HepG2 (cell line): ENCODE measurements around the gene ALK. TPM values are rescaled to one million over a fixed set of nuclear protein-coding genes. Genes with fewer than 3 reads are reported as not detected.

Experiments
- BHLHE40 ChIP-seq: IDR thresholded peaks from 2 replicates; pipeline ENCODE4 v1.6.1; 2011; ENCODE audit warnings: low read length, improper control_type of control experiment
- FOSL2 ChIP-seq: sonication (generic); formaldehyde crosslinking; IDR thresholded peaks from 2 replicates; pipeline ENCODE4 v1.4.0; 2020; ENCODE audit warnings: missing genetic modification reagents
- FOXJ3 ChIP-seq: sonication (generic); formaldehyde crosslinking; IDR thresholded peaks from 2 replicates; pipeline ENCODE4 v1.4.0; 2020; ENCODE audit warnings: missing genetic modification reagents, mild to moderate bottlenecking, borderline replicate concordance
- FOXK1 ChIP-seq: sonication (generic); formaldehyde crosslinking; IDR thresholded peaks from 2 replicates; pipeline ENCODE4 v1.4.0; 2020; ENCODE audit warnings: low read depth, missing genetic modification reagents, borderline replicate concordance
- HIVEP1 ChIP-seq: sonication (generic); formaldehyde crosslinking; IDR thresholded peaks from 2 replicates; pipeline ENCODE4 v1.4.0; 2020; ENCODE audit warnings: mild to moderate bottlenecking, missing genetic modification reagents
- NBN ChIP-seq: fragments of 450-650 bp; conservative IDR thresholded peaks from 2 replicates; pipeline ENCODE4 v1.6.1; 2017
- SMAD3 ChIP-seq: sonication (generic); formaldehyde crosslinking; IDR thresholded peaks from 2 replicates; pipeline ENCODE4 v1.4.0; 2020; ENCODE audit warnings: missing genetic modification reagents
- SMC3 ChIP-seq: IDR thresholded peaks from 2 replicates; pipeline ENCODE4 v1.6.1; 2011; ENCODE audit warnings: low read length, improper control_type of control experiment
- SOX13 ChIP-seq, 3 experiments: fragments of 450-650 bp in 1 of 3; sonication (generic) in 1 of 3; formaldehyde crosslinking in 1 of 3; IDR thresholded peaks in 2 of 3; conservative IDR thresholded peaks in 1 of 3; 2 replicates each; pipeline versions ENCODE4 v1.5.0 to v1.6.1; 2016 to 2020; ENCODE audit warnings: antibody characterized with exemption in 1 of 3, mild to moderate bottlenecking in 1 of 3, missing compliant biosample characterization in 1 of 3, missing genetic modification reagents in 1 of 3, moderate library complexity in 1 of 3
- XRCC5 ChIP-seq: fragments of 200-400 bp; formaldehyde crosslinking; optimal IDR thresholded peaks from 2 replicates; pipeline ENCODE3; 2017; ENCODE audit warnings: mild to moderate bottlenecking, low read length
- ZFP90 ChIP-seq: sonication (generic); formaldehyde crosslinking; IDR thresholded peaks from 2 replicates; pipeline ENCODE4 v1.8.0; 2022; ENCODE audit warnings: missing genetic modification reagents, mild to moderate bottlenecking, inconsistent platforms, borderline replicate concordance
- ZNF20 ChIP-seq: sonication (generic); formaldehyde crosslinking; IDR thresholded peaks from 2 replicates; pipeline ENCODE4 v1.4.0; 2020; ENCODE audit warnings: mild to moderate bottlenecking, moderate library complexity, missing genetic modification reagents
- ZNF232 ChIP-seq: sonication (generic); formaldehyde crosslinking; IDR thresholded peaks from 2 replicates; pipeline ENCODE4 v1.4.0; 2020; ENCODE audit warnings: missing genetic modification reagents, borderline replicate concordance
- ZNF430 ChIP-seq: sonication (generic); formaldehyde crosslinking; IDR thresholded peaks from 2 replicates; pipeline ENCODE4 v1.9.0; 2021; ENCODE audit warnings: mild to moderate bottlenecking, missing genetic modification reagents
- ZNF432 ChIP-seq: sonication (generic); formaldehyde crosslinking; IDR thresholded peaks from 2 replicates; pipeline ENCODE4 v1.5.0; 2020; ENCODE audit warnings: missing genetic modification reagents, mild to moderate bottlenecking, borderline replicate concordance
- ZNF441 ChIP-seq: sonication (generic); formaldehyde crosslinking; IDR thresholded peaks from 2 replicates; pipeline ENCODE4 v1.7.0; 2021; ENCODE audit warnings: missing genetic modification reagents, borderline replicate concordance
- ZNF7 ChIP-seq: IDR thresholded peaks from 2 replicates; pipeline ENCODE4 v1.6.1; 2016; ENCODE audit warnings: missing biosample characterization, missing genetic modification reagents
- ZNF703 ChIP-seq: sonication (generic); formaldehyde crosslinking; IDR thresholded peaks from 2 replicates; pipeline ENCODE4 v1.5.1; 2020; ENCODE audit warnings: missing genetic modification reagents, mild to moderate bottlenecking, moderate library complexity, borderline replicate concordance
- polyA plus RNA-seq, 8 experiments: library from polyadenylated mRNA; depleted of rRNA in 3 of 8; stranded (reverse) in 7 of 8; unstranded in 1 of 8; fragments of >200 nt; fragmentation: Illumina TruSeq in 4 of 8; extraction: Trizol in 4 of 8; gene quantifications; 2 replicates each; pipeline versions ENCODE4 v1.2.1 to v1.2.3, GENCODE V29; 2011 to 2016; ENCODE audit warnings: low read depth in 4 of 8, missing spikeins in 1 of 8, mixed read lengths in 1 of 8; ENCODE audit not compliant: insufficient read depth in 1 of 8
- total RNA-seq, 5 experiments: library from RNA; depleted of rRNA; stranded (reverse); fragments of >200 nt; fragmentation: Illumina TruSeq; extraction: Trizol; gene quantifications; 2 replicates each; pipeline ENCODE4 v1.2.3, GENCODE V29; 2016; ENCODE audit warnings: low read depth in 1 of 5
- TF ChIP-seq, protein P1 (sequence below): sonication (generic); formaldehyde crosslinking; conservative IDR thresholded peaks from 2 replicates; pipeline ENCODE4 v1.8.0; 2022; ENCODE audit warnings: missing genetic modification reagents
- TF ChIP-seq, protein P2 (sequence below): sonication (generic); formaldehyde crosslinking; IDR thresholded peaks from 2 replicates; pipeline ENCODE4 v1.4.0; 2020; ENCODE audit warnings: missing genetic modification reagents
- TF ChIP-seq, protein P3 (sequence below), 2 experiments: IDR thresholded peaks; 2 replicates each; pipeline ENCODE4 v1.6.1; 2011 to 2012; ENCODE audit warnings: low read length in 2 of 2, borderline replicate concordance in 1 of 2, low read depth in 1 of 2, mild to moderate bottlenecking in 1 of 2, moderate library complexity in 1 of 2

Gene ALK
- total and polyA plus RNA-seq, 2 of the 13 experiments (the other 11 are each of a cell fraction or from before 2014, with no cell fraction given) = not detected

DNA sequence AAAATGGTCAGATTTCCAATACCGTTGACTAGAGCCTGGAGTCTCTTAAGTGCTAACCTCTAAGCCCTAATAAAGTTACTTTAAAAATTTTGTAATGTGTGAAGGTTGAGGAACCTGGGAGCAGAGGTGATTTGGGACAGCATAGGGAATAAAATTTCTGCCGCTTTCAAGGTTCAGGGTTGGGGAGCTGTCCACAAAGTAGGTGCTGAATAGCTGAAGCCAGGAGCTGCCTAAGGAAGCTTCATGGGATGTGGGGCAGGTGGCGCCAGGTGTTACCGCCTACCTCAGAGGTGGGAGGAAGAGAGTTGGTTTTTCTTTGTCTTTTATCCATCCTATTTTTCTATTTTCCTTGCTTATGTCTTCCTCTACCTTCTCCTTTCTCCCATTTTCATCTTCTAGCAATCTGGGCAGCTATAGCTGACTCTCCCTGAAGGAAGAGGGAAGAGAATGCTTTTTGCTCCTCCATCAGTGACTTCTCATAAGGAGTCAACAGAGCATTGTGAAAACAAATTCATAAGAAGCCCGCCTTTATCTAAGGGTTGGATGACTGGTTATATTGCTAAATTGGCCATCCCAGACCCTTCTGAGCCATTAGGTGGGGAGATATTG is 627.5 kb downstream of the ALK start (continued):
- TF ChIP-seq, protein P1, sequence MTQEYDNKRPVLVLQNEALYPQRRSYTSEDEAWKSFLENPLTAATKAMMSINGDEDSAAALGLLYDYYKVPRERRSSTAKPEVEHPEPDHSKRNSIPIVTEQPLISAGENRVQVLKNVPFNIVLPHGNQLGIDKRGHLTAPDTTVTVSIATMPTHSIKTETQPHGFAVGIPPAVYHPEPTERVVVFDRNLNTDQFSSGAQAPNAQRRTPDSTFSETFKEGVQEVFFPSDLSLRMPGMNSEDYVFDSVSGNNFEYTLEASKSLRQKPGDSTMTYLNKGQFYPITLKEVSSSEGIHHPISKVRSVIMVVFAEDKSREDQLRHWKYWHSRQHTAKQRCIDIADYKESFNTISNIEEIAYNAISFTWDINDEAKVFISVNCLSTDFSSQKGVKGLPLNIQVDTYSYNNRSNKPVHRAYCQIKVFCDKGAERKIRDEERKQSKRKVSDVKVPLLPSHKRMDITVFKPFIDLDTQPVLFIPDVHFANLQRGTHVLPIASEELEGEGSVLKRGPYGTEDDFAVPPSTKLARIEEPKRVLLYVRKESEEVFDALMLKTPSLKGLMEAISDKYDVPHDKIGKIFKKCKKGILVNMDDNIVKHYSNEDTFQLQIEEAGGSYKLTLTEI = no peak
- TF ChIP-seq ZNF232 (CRISPR knock-in tag) (peak; percentile 75; the same call in 1 of the 2 replicates), FOXK1 (no peak), ZNF430 (0 out of 2 replicates have a peak, but pooled peaks have one; percentile 33), ZNF441 (peak; percentile 46; the same call in 1 of the 2 replicates), ZFP90 (CRISPR knock-in tag) (no peak), ZNF703 (CRISPR knock-in tag) (no peak), SMC3 (no peak), SOX13 (IDR thresholded peaks at IDR 0.05) (no peak), SOX13 (CRISPR knock-in tag; conservative IDR thresholded peaks at IDR 0.05 in 1 of 2, IDR thresholded peaks at IDR 0.05 in 1 of 2) (no peak), BHLHE40 (no peak), ZNF432 (no peak), NBN (no peak), SMAD3 (CRISPR knock-in tag) (0 out of 2 replicates have a peak, but pooled peaks have one; percentile 43), HIVEP1 (no peak), XRCC5 (no peak), FOSL2 (0 out of 2 replicates have a peak, but pooled peaks have one; percentile 25), FOXJ3 (CRISPR knock-in tag) (no peak), ZNF20 (CRISPR knock-in tag) (no peak), ZNF7 (0 out of 2 replicates have a peak, but pooled peaks have one; percentile 16)
- TF ChIP-seq, protein P2, sequence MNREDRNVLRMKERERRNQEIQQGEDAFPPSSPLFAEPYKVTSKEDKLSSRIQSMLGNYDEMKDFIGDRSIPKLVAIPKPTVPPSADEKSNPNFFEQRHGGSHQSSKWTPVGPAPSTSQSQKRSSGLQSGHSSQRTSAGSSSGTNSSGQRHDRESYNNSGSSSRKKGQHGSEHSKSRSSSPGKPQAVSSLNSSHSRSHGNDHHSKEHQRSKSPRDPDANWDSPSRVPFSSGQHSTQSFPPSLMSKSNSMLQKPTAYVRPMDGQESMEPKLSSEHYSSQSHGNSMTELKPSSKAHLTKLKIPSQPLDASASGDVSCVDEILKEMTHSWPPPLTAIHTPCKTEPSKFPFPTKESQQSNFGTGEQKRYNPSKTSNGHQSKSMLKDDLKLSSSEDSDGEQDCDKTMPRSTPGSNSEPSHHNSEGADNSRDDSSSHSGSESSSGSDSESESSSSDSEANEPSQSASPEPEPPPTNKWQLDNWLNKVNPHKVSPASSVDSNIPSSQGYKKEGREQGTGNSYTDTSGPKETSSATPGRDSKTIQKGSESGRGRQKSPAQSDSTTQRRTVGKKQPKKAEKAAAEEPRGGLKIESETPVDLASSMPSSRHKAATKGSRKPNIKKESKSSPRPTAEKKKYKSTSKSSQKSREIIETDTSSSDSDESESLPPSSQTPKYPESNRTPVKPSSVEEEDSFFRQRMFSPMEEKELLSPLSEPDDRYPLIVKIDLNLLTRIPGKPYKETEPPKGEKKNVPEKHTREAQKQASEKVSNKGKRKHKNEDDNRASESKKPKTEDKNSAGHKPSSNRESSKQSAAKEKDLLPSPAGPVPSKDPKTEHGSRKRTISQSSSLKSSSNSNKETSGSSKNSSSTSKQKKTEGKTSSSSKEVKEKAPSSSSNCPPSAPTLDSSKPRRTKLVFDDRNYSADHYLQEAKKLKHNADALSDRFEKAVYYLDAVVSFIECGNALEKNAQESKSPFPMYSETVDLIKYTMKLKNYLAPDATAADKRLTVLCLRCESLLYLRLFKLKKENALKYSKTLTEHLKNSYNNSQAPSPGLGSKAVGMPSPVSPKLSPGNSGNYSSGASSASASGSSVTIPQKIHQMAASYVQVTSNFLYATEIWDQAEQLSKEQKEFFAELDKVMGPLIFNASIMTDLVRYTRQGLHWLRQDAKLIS (CRISPR knock-in tag) = no peak
- TF ChIP-seq, protein P3, sequence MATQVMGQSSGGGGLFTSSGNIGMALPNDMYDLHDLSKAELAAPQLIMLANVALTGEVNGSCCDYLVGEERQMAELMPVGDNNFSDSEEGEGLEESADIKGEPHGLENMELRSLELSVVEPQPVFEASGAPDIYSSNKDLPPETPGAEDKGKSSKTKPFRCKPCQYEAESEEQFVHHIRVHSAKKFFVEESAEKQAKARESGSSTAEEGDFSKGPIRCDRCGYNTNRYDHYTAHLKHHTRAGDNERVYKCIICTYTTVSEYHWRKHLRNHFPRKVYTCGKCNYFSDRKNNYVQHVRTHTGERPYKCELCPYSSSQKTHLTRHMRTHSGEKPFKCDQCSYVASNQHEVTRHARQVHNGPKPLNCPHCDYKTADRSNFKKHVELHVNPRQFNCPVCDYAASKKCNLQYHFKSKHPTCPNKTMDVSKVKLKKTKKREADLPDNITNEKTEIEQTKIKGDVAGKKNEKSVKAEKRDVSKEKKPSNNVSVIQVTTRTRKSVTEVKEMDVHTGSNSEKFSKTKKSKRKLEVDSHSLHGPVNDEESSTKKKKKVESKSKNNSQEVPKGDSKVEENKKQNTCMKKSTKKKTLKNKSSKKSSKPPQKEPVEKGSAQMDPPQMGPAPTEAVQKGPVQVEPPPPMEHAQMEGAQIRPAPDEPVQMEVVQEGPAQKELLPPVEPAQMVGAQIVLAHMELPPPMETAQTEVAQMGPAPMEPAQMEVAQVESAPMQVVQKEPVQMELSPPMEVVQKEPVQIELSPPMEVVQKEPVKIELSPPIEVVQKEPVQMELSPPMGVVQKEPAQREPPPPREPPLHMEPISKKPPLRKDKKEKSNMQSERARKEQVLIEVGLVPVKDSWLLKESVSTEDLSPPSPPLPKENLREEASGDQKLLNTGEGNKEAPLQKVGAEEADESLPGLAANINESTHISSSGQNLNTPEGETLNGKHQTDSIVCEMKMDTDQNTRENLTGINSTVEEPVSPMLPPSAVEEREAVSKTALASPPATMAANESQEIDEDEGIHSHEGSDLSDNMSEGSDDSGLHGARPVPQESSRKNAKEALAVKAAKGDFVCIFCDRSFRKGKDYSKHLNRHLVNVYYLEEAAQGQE (IDR thresholded peaks at IDR 0.05; ENCODE audit: borderline replicate concordance in 1 of 2, low read depth in 1 of 2, low read length in 2 of 2) = peak; percentile 84 to 99
